OCI-LY1 (cell line): ENCODE data around the gene ATF5.
"Not testable (repeated sequence)": the region's sequence is repeated elsewhere in the genome, so short reads cannot be mapped to it uniquely, and the experiment has no call there.

Source experiments
- H2AFZ ChIP-seq: fragments of 200-600 bp; sonication (generic), shearing (Covaris generic); 2 replicates; pipeline ENCODE4 v1.6.0; 2014; ENCODE audit warnings: antibody characterized with exemption, mild to moderate bottlenecking, low read length
- H3F3A ChIP-seq: fragments of 200-600 bp; sonication (generic), shearing (Covaris generic); 2 replicates; pipeline ENCODE4 v1.6.0; 2014; ENCODE audit warnings: mild to moderate bottlenecking, antibody characterized with exemption, low read length, moderate library complexity; ENCODE audit not compliant: insufficient read depth
- H3K27ac ChIP-seq: fragments of 200-600 bp; sonication (generic); 2 replicates; pipeline ENCODE4 v1.5.1; 2014; ENCODE audit warnings: low read length, mixed run types, mild to moderate bottlenecking, low read depth; ENCODE audit not compliant: poor library complexity, severe bottlenecking
- H3K27me3 ChIP-seq: fragments of 200-600 bp; sonication (generic); 2 replicates; pipeline ENCODE4 v1.6.0; 2014; ENCODE audit warnings: antibody characterized with exemption, mild to moderate bottlenecking, low read length, moderate library complexity; ENCODE audit not compliant: insufficient read depth
- H3K36me3 ChIP-seq: fragments of 200-600 bp; sonication (generic); 2 replicates; pipeline ENCODE4 v1.6.1; 2014; ENCODE audit warnings: mild to moderate bottlenecking, antibody characterized with exemption, low read length, moderate library complexity, mixed read lengths; ENCODE audit not compliant: insufficient read depth
- H3K4me1 ChIP-seq: fragments of 200-600 bp; sonication (generic); 2 replicates; pipeline ENCODE4 v1.5.1; 2014; ENCODE audit warnings: mild to moderate bottlenecking, low read length, moderate library complexity; ENCODE audit not compliant: insufficient read depth, severe bottlenecking
- H3K4me2 ChIP-seq: fragments of 200-600 bp; sonication (generic), shearing (Covaris generic); 2 replicates; pipeline ENCODE4 v1.6.1; 2014; ENCODE audit warnings: low read length
- H3K4me3 ChIP-seq: fragments of 200-600 bp; sonication (generic); 2 replicates; pipeline ENCODE4 v1.5.1; 2014; ENCODE audit warnings: low read length, low read depth, mild to moderate bottlenecking, mixed read lengths; ENCODE audit not compliant: poor library complexity, severe bottlenecking
- H3K79me2 ChIP-seq: fragments of 200-600 bp; shearing (Covaris generic); 2 replicates; pipeline ENCODE4 v1.6.1; 2016; ENCODE audit warnings: mixed run types, low read length, mixed read lengths; ENCODE audit not compliant: insufficient read depth
- H3K9ac ChIP-seq: fragments of 200-600 bp; sonication (generic), shearing (Covaris generic); 2 replicates; pipeline ENCODE4 v1.6.1; 2014; ENCODE audit warnings: mild to moderate bottlenecking, low read length, mixed read lengths
- H3K9me2 ChIP-seq: fragments of 200-600 bp; sonication (generic), shearing (Covaris generic); 2 replicates; pipeline ENCODE4 v1.6.1; 2014; ENCODE audit warnings: low read depth, mild to moderate bottlenecking, low read length, mixed read lengths
- H3K9me3 ChIP-seq: fragments of 200-600 bp; shearing (Covaris generic); 2 replicates; pipeline ENCODE4 v1.6.1; 2014; ENCODE audit warnings: low read length, mixed read lengths
- H4K20me1 ChIP-seq: fragments of 200-600 bp; sonication (generic), shearing (Covaris generic); 2 replicates; pipeline ENCODE4 v1.6.0; 2016; ENCODE audit warnings: mild to moderate bottlenecking, low read length; ENCODE audit not compliant: insufficient read depth
- EZH2 ChIP-seq: fragments of 200-600 bp; sonication (generic), shearing (Covaris generic); IDR thresholded peaks from 2 replicates; pipeline ENCODE4 v1.8.0; 2017; ENCODE audit warnings: borderline replicate concordance, mixed run types, mild to moderate bottlenecking, antibody characterized with exemption, low read length, moderate library complexity, mixed read lengths
- TF ChIP-seq, protein P1 (sequence below): fragments of 200-600 bp; sonication (generic), shearing (Covaris generic); IDR thresholded peaks from 2 replicates; pipeline ENCODE4 v1.5.1; 2017; ENCODE audit warnings: mild to moderate bottlenecking, antibody characterized with exemption, low read length, moderate library complexity, mixed read lengths

The ATF5 gene

DNA sequence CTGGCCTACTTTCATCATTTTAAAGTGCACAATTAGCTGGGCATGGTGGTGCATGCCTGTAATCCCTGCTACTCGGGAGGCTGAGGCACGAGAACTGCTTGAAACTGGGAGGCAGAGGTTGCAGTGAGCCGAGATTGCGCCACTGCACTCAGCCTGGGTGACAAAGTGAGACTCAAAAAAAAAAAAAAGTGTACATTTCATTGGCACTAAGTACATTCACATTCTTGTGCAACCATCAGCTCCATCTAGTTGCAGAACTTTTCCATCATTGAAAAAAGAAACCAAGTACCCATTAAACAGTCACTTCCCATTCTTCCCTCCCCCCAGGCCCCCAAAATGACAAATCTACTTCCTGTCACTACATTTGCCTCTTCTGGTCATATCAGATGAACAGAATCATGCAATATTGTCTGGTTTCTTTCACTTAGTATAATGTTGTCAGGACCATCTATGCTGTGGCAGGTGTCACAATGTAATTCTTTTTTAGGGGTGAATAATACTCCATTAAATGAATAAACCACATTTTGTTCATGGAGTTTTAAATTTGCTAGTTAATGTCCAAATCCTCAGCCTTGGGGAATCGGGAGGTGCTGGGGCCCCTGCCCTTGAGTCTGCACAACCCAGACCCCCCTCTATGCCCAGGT is 39.4 kb downstream of the ATF5 start:
- no peaks in the 10 kb centered on the region for H3K36me3 ChIP-seq
- H4K20me1 ChIP-seq = no peaks in the 10 kb centered on the region
- no peaks in the 10 kb centered on the region for H3K9me3 ChIP-seq
- no peak overlapping the region for H3K9ac ChIP-seq
- H3K27ac ChIP-seq = no peak overlapping the region
- no peaks in the 10 kb centered on the region for H3K9me2 ChIP-seq
- H3K4me2 ChIP-seq = no peak overlapping the region
- no peak overlapping the region for H3K4me3 ChIP-seq
- TF ChIP-seq, protein P1, sequence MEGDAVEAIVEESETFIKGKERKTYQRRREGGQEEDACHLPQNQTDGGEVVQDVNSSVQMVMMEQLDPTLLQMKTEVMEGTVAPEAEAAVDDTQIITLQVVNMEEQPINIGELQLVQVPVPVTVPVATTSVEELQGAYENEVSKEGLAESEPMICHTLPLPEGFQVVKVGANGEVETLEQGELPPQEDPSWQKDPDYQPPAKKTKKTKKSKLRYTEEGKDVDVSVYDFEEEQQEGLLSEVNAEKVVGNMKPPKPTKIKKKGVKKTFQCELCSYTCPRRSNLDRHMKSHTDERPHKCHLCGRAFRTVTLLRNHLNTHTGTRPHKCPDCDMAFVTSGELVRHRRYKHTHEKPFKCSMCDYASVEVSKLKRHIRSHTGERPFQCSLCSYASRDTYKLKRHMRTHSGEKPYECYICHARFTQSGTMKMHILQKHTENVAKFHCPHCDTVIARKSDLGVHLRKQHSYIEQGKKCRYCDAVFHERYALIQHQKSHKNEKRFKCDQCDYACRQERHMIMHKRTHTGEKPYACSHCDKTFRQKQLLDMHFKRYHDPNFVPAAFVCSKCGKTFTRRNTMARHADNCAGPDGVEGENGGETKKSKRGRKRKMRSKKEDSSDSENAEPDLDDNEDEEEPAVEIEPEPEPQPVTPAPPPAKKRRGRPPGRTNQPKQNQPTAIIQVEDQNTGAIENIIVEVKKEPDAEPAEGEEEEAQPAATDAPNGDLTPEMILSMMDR = no peak
- TF ChIP-seq EZH2 = no peak
- no peaks in the 10 kb centered on the region for H3K4me1 ChIP-seq
- no peak overlapping the region for H2AFZ ChIP-seq
- no peaks in the 10 kb centered on the region for H3K79me2 ChIP-seq
- peaks cover 4% of the 10 kb centered on the region; the same call in 1 of the 2 replicates for H3K27me3 ChIP-seq
- no peaks in the 10 kb centered on the region for H3F3A ChIP-seq

DNA sequence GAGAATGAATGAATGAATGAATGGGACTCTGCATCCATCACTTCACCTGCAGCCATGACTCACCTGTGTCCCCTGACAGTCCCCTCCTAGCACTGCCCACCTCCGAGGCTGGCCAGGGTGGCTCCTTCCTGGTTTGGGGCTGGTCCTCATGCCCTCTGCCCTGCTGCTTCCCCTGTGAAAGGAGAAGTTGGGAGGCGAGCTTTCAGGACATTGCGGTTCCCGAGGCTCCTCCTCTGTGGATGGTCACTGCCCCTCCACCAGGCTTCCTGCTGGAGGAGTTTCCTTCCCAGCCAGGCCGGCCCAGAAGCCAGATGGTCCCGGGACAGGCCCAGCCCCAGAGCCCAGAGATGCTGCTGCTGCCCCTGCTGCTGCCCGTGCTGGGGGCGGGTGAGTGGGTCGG is 40.4 kb downstream of the ATF5 start:
- not testable (repeated sequence) for H3K9ac ChIP-seq, H3K9me2 ChIP-seq, H3K27ac ChIP-seq, H3F3A ChIP-seq, H3K4me2 ChIP-seq, H3K4me3 ChIP-seq, H3K9me3 ChIP-seq, H3K79me2 ChIP-seq, H3K4me1 ChIP-seq, H3K36me3 ChIP-seq, H2AFZ ChIP-seq, H4K20me1 ChIP-seq, H3K27me3 ChIP-seq

DNA sequence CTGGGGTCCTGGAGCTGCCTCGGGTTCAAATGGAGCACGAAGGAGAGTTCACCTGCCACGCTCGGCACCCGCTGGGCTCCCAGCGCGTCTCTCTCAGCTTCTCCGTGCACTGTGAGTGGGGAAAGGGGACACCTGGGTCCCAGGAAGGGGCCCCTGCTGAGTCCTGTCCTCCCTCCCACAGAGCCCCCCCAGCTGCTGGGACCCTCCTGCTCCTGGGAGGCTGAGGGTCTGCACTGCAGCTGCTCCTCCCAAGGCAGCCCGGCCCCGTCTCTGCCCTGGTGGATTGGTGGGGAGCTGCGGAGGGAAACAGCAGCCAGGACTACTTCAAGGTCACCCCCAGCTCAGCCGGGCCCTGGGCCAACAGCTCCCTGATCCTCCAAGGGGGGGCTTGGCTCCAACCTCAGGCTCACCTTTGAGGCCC is 43.0 kb downstream of the ATF5 start:
- no peak for TF ChIP-seq EZH2
- TF ChIP-seq, protein P1 = no peak
- Histone ChIP-seq H3K27ac (no peak overlapping the region), H3K4me3 (no peak overlapping the region), H3K9me2 (no peaks in the 10 kb centered on the region), H3K4me2 (no peak overlapping the region), H3K9ac (no peak overlapping the region), H3K4me1 (no peaks in the 10 kb centered on the region), H3K27me3 (peaks cover 4% of the 10 kb centered on the region; the same call in 1 of the 2 replicates), H3K36me3 (no peaks in the 10 kb centered on the region), H4K20me1 (no peaks in the 10 kb centered on the region), H3K79me2 (no peaks in the 10 kb centered on the region), H3K9me3 (no peaks in the 10 kb centered on the region), H3F3A (no peaks in the 10 kb centered on the region), H2AFZ (no peak overlapping the region)

DNA sequence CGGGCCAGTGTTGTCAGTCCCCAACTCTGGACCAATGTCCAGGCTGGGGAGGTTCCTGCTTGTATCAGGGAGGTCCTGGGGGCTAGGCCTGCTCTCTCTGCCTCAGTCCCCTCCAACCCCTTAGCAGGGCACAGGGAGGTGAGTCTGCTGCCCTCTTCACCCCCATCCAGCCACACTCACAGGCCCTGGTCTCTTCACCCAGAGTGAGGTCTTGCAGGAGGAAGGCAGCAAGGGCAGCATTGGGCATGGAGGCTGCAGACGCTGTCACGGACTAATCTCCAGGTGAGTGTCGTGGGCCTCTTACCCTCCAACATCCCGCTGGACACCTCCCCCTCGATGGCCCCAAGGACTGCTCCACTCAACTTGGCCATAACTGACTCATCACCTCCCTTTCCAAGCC is 43.8 kb downstream of the ATF5 start:
- Histone ChIP-seq H3K36me3 (no peaks in the 10 kb centered on the region), H2AFZ (no peak overlapping the region), H3K4me2 (no peak overlapping the region), H3K27me3 (peaks cover 4% of the 10 kb centered on the region; the same call in 1 of the 2 replicates), H3K9me2 (no peaks in the 10 kb centered on the region), H3K27ac (no peak overlapping the region), H3K9me3 (no peaks in the 10 kb centered on the region), H3K4me3 (no peak overlapping the region), H3K9ac (no peak overlapping the region), H3F3A (no peaks in the 10 kb centered on the region), H4K20me1 (no peaks in the 10 kb centered on the region), H3K4me1 (no peaks in the 10 kb centered on the region), H3K79me2 (no peaks in the 10 kb centered on the region)
- no peak for TF ChIP-seq EZH2
- TF ChIP-seq, protein P1 = no peak
